SH-SY5Y (cell line): ENCODE measurements around the gene ARL14EP.

Experiments used
- GATA2 ChIP-seq: IDR thresholded peaks from 2 replicates; pipeline ENCODE4 v1.6.1; 2011; ENCODE audit warnings: mild to moderate bottlenecking, low read depth, low read length
- GATA3 ChIP-seq: IDR thresholded peaks from 2 replicates; pipeline ENCODE4 v1.6.1; 2011; ENCODE audit warnings: low read depth, mild to moderate bottlenecking, low read length, moderate library complexity

- TF ChIP-seq GATA2 = no peak
- TF ChIP-seq GATA3 = no peak
These were observed 57.9 kb downstream of the ARL14EP start for GRCh38 chr11:30380846-30381245.
